Brain microvascular endothelial cell (primary cell): ENCODE measurements around the gene EYA2.

Source experiments
- DNase-seq: peaks from one replicate; pipeline ENCODE4 v3.0.0-alpha.2; 2020
- H3K27ac ChIP-seq: fragments of 250-450 bp; sonication (Bioruptor Pico); 2 replicates; pipeline ENCODE4 v1.5.1; 2020; ENCODE audit warnings: mild to moderate bottlenecking, moderate library complexity
- H3K27me3 ChIP-seq: fragments of 250-450 bp; sonication (Bioruptor Pico); replicated peaks from 2 replicates; pipeline ENCODE4 v1.5.1; 2020; ENCODE audit warnings: mild to moderate bottlenecking
- H3K36me3 ChIP-seq: fragments of 250-450 bp; sonication (Bioruptor Pico); replicated peaks from 2 replicates; pipeline ENCODE4 v1.5.1; 2020; ENCODE audit warnings: mild to moderate bottlenecking
- H3K4me3 ChIP-seq: 2 replicates; pipeline ENCODE4 v1.5.1; 2011; ENCODE audit warnings: low read depth, mild to moderate bottlenecking, control low read depth, low read length, moderate library complexity
- in situ Hi-C: cut with HindIII; loops from 2 replicates; pipeline ENCODE4 v1.10.0; 2017; ENCODE audit warnings: low sequenced_read_pairs, low pct_ligation_motif_present
- TF ChIP-seq, protein P1 (sequence below): IDR thresholded peaks from 2 replicates; pipeline ENCODE4 v1.5.1; 2011; ENCODE audit warnings: low read depth, mild to moderate bottlenecking, moderate library complexity, low read length, control low read depth, inconsistent platforms; ENCODE audit errors: missing control alignments

The EYA2 gene

DNA sequence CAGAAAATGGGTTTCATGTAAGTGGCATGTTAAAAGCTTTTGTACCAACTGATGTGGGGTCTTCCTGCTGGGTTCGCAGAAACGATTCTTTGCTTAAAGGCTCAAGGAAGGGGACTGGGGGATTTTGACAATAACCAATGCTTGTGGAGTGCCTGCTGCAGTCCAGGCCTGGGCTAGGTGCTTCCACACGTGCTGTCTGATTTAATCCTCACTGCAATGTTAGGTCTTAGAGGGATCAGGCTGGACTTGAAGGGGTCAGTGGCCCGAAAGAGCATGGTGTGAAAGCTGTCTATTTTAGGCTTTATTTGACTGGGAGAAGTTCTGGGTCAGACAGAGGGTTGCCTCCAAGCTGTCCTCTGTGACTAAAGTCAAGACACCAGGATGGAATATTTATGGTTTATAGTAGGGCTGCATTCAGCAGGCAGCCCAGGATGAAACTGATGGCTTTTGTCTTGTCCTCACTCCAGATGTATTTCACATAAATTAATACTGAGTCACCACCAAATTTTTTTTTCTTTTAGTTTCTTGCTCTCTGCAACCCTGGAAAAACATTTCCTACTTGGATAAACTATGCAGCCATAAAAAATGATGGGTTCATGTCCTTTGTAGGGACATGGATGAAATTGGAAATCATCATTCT lies 242.7 kb downstream of the EYA2 start:
- Histone ChIP-seq H3K27me3 (no peaks in the 10 kb centered on the region), H3K27ac (no peak overlapping the region), H3K36me3 (no peaks in the 10 kb centered on the region), H3K4me3 (no peak overlapping the region)
- in situ Hi-C loops: no loop called here
- TF ChIP-seq, protein P1, sequence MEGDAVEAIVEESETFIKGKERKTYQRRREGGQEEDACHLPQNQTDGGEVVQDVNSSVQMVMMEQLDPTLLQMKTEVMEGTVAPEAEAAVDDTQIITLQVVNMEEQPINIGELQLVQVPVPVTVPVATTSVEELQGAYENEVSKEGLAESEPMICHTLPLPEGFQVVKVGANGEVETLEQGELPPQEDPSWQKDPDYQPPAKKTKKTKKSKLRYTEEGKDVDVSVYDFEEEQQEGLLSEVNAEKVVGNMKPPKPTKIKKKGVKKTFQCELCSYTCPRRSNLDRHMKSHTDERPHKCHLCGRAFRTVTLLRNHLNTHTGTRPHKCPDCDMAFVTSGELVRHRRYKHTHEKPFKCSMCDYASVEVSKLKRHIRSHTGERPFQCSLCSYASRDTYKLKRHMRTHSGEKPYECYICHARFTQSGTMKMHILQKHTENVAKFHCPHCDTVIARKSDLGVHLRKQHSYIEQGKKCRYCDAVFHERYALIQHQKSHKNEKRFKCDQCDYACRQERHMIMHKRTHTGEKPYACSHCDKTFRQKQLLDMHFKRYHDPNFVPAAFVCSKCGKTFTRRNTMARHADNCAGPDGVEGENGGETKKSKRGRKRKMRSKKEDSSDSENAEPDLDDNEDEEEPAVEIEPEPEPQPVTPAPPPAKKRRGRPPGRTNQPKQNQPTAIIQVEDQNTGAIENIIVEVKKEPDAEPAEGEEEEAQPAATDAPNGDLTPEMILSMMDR: no peak
- no peak for DNase-seq

DNA sequence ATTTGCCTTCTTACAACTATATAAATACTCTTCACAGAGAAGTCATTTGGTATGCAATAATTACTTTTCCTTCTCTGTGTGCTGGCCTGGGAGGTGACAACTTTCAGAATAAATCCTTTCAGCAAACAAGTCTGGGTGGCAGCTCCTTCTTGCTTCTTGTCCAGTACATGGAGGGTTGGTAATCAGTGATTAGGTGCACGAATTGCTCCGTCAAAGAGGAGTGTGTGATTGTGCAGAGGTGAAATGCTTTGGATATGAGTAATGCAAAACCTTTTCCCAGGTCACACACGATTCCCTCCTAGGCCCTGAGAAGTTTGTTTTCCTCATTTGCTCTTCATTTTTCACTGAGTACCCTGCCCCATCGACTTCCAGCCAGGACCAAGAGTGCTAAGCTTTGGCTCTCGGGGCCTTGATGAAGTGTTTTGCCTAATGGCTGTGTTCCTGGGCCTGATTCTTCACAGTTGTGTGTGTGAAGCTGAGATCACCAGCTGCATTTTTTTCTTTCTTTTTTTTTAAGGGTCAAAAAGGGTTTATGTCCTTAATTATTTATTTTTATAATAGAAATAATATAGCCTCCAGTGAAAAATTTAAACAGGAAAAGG lies 245.4 kb downstream of the EYA2 start:
- TF ChIP-seq, protein P1: no peak
- Histone ChIP-seq H3K27ac (no peak overlapping the region), H3K4me3 (no peak overlapping the region), H3K27me3 (no peaks in the 10 kb centered on the region), H3K36me3 (no peaks in the 10 kb centered on the region)
- in situ Hi-C loops: no loop called here
- no peak for DNase-seq

DNA sequence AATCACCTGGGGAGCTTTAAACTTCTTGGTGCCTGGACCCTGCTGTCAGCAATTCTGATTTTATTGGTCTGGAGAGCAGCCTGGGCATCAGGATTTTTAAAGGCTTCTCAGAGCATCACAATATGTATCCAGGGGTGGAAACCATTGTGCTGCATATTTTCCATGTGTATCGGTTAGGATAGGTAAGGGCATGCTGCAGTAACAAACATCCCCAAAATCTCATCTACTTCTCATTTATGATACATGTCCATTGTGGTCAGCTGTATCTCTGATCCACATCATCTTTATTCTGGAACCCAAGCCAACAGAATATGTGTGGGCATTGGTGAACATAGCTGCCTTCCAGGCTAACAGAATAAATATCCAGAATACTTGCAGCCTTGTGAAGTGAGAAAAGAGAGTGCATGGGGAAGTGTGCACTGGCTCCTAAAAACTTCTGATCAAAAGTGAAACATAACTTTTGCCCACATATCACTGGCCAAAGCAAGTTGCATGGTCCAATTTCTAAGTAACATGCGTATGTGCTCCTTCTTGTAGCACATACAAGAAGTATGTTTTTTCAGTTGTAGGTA lies 246.8 kb downstream of the EYA2 start:
- TF ChIP-seq, protein P1: no peak
- Histone ChIP-seq H3K27ac (no peak overlapping the region), H3K36me3 (no peaks in the 10 kb centered on the region), H3K27me3 (no peaks in the 10 kb centered on the region), H3K4me3 (no peak overlapping the region)
- DNase-seq: no peak
- in situ Hi-C loops: no loop called here

DNA sequence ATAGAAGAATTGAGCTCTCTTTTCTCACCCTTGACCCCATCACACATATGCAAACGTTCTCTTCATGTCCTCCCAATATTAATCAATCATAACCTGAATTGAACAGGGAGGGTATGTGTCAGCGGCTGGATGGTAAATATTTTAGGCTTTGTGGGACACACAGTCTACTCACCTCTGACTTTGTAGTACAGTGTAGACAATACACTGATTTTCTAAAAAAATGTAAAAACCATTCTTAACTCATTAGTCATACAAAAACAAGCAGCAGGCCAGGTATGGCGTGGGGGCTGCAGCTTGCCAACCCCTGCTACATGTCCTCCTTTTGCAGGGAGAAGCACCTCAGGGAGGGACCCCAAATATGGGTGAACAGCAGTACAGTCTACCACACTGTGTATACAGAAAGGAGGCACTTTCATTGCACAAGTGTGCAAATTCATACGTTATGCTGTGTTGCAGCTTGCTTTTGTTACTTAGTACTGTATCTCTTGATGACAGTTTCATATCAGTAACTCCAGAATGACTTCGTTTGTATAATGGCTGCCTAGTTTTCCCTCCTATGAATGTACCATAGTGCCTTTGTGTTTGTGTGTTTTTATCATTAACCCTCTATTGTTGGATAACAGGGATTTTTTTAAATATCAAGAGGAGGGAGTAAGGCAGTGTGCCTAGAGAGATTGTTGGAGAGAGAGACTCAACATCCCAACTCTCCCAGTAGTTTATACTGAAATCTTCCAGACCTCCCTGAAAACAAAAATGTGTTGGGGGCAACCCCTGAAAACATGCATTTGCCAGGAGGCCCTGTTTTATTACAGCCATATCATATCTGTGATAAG lies 247.5 kb downstream of the EYA2 start:
- Histone ChIP-seq H3K36me3 (no peaks in the 10 kb centered on the region), H3K4me3 (no peak overlapping the region), H3K27me3 (no peaks in the 10 kb centered on the region), H3K27ac (no peak overlapping the region)
- DNase-seq: no peak
- TF ChIP-seq, protein P1: no peak
- in situ Hi-C loops: no loop called here

DNA sequence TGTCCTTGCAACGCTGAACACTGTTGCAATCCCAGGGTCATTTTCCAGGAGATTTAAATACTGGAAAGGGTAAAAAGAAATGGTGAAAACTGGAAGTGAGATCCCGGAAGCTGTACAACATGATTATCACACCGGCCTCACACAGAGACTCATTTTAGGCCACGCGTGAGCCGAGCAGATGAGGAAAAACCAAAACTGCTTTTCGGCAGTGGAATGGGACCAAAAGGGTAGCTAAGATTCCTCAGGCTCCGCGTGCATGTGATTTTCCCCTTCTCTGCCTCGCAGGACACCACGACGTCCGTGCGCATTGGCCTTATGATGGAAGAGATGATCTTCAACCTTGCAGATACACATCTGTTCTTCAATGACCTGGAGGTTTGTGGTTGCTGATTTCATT lies 248.1 kb downstream of the EYA2 start:
- Histone ChIP-seq H3K36me3 (no peaks in the 10 kb centered on the region), H3K4me3 (no peak overlapping the region), H3K27ac (no peak overlapping the region), H3K27me3 (no peaks in the 10 kb centered on the region)
- TF ChIP-seq, protein P1: no peak
- in situ Hi-C loops: no loop called here
- no peak for DNase-seq
